Mesodermal cell (in vitro differentiated cells): ENCODE results near the gene IL12A.

Experiments
- H3K27ac ChIP-seq: 2 replicates; pipeline ENCODE4 v1.7.0; 2013; ENCODE audit warnings: mild to moderate bottlenecking, low read depth, low read length, moderate library complexity; ENCODE audit not compliant: severe bottlenecking
- H3K36me3 ChIP-seq: 2 replicates; pipeline ENCODE4 v1.7.1; 2013; ENCODE audit warnings: mild to moderate bottlenecking, low read length, moderate library complexity; ENCODE audit not compliant: control insufficient read depth, insufficient read depth
- H3K4me1 ChIP-seq: one replicate; pipeline ENCODE4 v1.7.1; 2013; ENCODE audit warnings: mild to moderate bottlenecking, low read length; ENCODE audit not compliant: insufficient read depth, control insufficient read depth, poor library complexity, severe bottlenecking
- H3K4me3 ChIP-seq: 2 replicates; pipeline ENCODE4 v1.7.0; 2013; ENCODE audit warnings: low read length, control low read depth, mild to moderate bottlenecking; ENCODE audit not compliant: insufficient read depth, poor library complexity, severe bottlenecking; ENCODE audit errors: extremely low read depth
- H3K9me3 ChIP-seq: 2 replicates; pipeline ENCODE4 v1.7.1; 2013; ENCODE audit warnings: mild to moderate bottlenecking, low read length, moderate library complexity; ENCODE audit not compliant: control insufficient read depth
- WGBS, 2 experiments: methylation state at CpG; one replicate each; pipeline ENCODE4 v1.1.5; 2013; ENCODE audit warnings: missing lambda C conversion rate in 2 of 2; ENCODE audit not compliant: insufficient coverage in 2 of 2; 5-methylcytosine and 5-hydroxymethylcytosine counted together

The IL12A gene

DNA sequence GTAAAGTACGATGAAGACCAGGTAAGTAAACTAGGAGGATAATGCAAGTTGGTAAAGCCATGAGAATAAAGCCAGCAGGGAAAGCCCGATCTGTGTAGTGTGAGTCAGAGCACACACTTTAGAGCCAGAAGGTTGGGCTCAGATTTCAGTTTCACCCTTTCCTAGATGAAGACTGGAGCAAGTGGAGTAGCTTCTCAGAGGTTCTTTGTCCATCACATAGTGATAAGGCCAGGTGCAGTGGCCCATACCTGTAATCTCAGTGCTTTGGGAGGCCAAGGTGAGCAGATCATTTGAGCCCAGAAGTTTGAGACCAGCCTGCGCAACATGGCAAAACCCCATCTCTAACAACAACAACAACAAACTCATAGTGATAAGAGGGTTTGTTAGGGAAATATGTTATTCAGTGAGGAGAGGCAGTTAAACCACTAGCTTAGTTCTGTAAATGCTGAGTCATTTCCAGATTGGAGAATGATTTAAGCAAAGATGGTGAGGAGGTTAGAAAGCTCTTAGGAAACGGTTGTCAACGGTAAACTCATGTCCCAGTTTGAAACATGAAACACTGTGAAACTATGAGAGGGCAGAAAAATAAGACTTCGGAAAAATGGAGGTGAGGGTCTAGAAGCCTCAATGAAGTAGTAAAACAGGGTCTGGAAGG, 39.0 kb downstream of the IL12A start:
- H3K27ac ChIP-seq, result peak overlapping the region; percentile 33
- no peaks in the 10 kb centered on the region for H3K36me3 ChIP-seq
- H3K4me1 ChIP-seq, result no peaks in the 10 kb centered on the region
- H3K9me3 ChIP-seq, result no peaks in the 10 kb centered on the region
- WGBS, 2 experiments, result 86 to 91% methylated on average over 5 of the region's 6 CpGs
- no peak overlapping the region for H3K4me3 ChIP-seq

GRCh38 chr3:160035757-160036156, 47.1 kb downstream of the IL12A start:
- Histone ChIP-seq H3K27ac (no peak overlapping the region), H3K4me3 (no peak overlapping the region), H3K9me3 (no peaks in the 10 kb centered on the region), H3K4me1 (no peaks in the 10 kb centered on the region), H3K36me3 (no peaks in the 10 kb centered on the region)
- no CpG with 5 or more reads among the region's 1 CpG for WGBS, 2 experiments

DNA sequence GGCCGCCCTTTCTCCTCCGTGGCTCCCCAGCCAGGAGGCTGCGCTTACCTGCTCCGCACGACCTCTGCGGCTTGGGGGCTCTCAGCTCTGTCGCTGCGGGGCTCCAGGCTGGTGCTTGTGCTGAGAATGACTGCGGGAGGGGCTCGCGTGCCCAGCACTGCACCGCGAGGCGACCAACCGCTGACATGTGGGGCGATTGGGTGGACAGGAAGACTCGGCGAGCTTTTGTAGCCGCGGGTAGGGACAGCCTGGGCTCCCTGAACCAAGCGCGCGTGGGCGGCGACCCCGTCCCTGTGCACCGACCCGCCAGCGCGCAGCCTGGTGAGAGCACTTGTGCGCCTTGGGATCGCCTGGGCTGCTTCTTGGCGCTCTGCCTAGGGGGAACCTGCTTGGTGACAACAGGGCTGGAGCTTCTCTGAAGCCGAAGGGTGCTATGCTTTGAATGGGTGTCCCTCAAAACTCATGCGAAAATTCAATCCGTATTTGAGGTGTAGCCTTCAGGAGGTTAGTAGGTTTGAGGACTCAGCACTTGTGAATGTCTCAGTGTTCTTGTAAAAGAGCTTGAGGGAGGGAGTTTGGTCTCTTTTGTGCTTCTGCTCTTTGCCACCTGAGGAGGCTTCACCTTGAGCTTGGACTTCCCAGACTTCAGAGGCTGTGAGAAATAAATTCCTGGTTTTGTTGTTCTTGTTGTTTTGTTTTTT, 50.4 kb downstream of the IL12A start:
- Histone ChIP-seq H3K27ac (no peak overlapping the region), H3K4me3 (peak overlapping the region; percentile 28), H3K9me3 (peaks cover 14% of the 10 kb centered on the region), H3K4me1 (no peaks in the 10 kb centered on the region), H3K36me3 (no peaks in the 10 kb centered on the region)
- 7 to 8% methylated on average over 24 to 27 of the region's 36 CpGs for WGBS, 2 experiments

DNA sequence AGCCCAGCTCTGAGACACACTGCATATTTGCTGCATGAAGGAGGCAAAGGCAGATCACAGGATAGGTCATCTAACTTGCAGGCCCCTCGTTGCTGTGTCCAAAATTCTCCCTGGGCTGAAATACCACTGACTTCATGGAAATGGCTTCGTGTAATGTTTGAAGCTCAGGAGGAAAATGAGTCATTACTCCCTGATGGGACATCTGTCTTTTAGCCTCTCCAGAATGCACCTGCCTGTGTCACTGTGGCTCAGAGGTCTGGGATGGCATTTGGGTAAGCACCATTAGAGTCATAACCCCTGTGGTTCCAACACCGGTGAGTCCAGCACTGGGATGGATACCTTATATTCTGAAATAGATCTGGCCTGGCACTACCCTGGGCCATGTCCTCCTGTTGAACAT, 51.5 kb downstream of the IL12A start:
- H3K4me3 ChIP-seq, result no peak overlapping the region
- 64 to 65% methylated on average over 3 of the region's 3 CpGs for WGBS, 2 experiments
- no peak overlapping the region for H3K27ac ChIP-seq
- peaks cover 14% of the 10 kb centered on the region for H3K9me3 ChIP-seq
- no peaks in the 10 kb centered on the region for H3K36me3 ChIP-seq
- no peaks in the 10 kb centered on the region for H3K4me1 ChIP-seq

GRCh38 chr3:160041465-160041864, 52.8 kb downstream of the IL12A start:
- no peaks in the 10 kb centered on the region for H3K4me1 ChIP-seq
- peaks cover 14% of the 10 kb centered on the region for H3K9me3 ChIP-seq
- no peak overlapping the region for H3K4me3 ChIP-seq
- 86 to 100% methylated on average over 1 of the region's 1 CpG for WGBS, 2 experiments
- no peaks in the 10 kb centered on the region for H3K36me3 ChIP-seq
- H3K27ac ChIP-seq, result no peak overlapping the region

- Histone ChIP-seq H3K4me3 (no peak overlapping the region), H3K27ac (no peak overlapping the region), H3K36me3 (no peaks in the 10 kb centered on the region), H3K9me3 (peaks cover 14% of the 10 kb centered on the region), H3K4me1 (no peaks in the 10 kb centered on the region)
- 40% methylated on average over 1 of the region's 1 CpG; no CpG with 5 or more reads in 1 of the 2 experiments for WGBS, 2 experiments
These were observed 55.5 kb downstream of the IL12A start for GRCh38 chr3:160044121-160044520.
